Measurements from ENCODE around the gene AUTS2. TPM values are rescaled to one million over a fixed set of nuclear protein-coding genes. Genes with fewer than 3 reads are reported as not detected.

The AUTS2 gene
- total RNA-seq, 1 experiment from 2014 or later, result not detected

DNA sequence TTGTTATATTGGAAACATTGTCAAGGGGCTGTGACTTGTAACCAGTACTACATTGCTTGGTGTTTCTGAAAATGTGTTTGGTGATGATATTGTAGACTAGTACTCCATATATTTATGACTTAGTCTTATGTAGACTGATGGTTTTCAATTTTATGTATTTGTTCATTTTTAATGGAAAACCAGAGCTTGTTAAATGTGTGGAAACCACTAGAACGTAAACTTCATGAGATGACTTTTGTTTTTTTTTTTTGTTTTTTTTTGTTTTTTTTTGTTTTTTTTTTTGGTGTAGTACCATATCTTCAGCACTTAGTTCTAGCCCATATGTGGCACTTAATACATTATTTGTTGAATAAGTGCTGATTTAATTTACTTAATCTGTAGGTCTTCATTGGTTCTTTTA lies 518.6 kb downstream of the AUTS2 start:
- no peak for DNase-seq
- CTCF ChIA-PET, result no interaction called here
- Mint-ChIP-seq H3K4me1 (ENCODE audit: low read depth, unreplicated experiment) (no peaks in the 10 kb centered on the region), H3K27me3 (ENCODE audit: unreplicated experiment) (no peaks in the 10 kb centered on the region), H3K36me3 (ENCODE audit: insufficient read depth, unreplicated experiment) (no peaks in the 10 kb centered on the region), H3K4me3 (ENCODE audit: low read depth, unreplicated experiment) (no peak overlapping the region), H3K27ac (ENCODE audit: unreplicated experiment) (no peak overlapping the region), H3K9me3 (ENCODE audit: low read depth, unreplicated experiment) (peaks cover 8% of the 10 kb centered on the region)
- intact Hi-C loops (cut with micrococcal nuclease; ENCODE audit: unreplicated experiment), result no loop called here
- TF ChIP-seq, protein P1, sequence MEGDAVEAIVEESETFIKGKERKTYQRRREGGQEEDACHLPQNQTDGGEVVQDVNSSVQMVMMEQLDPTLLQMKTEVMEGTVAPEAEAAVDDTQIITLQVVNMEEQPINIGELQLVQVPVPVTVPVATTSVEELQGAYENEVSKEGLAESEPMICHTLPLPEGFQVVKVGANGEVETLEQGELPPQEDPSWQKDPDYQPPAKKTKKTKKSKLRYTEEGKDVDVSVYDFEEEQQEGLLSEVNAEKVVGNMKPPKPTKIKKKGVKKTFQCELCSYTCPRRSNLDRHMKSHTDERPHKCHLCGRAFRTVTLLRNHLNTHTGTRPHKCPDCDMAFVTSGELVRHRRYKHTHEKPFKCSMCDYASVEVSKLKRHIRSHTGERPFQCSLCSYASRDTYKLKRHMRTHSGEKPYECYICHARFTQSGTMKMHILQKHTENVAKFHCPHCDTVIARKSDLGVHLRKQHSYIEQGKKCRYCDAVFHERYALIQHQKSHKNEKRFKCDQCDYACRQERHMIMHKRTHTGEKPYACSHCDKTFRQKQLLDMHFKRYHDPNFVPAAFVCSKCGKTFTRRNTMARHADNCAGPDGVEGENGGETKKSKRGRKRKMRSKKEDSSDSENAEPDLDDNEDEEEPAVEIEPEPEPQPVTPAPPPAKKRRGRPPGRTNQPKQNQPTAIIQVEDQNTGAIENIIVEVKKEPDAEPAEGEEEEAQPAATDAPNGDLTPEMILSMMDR (IDR thresholded peaks at IDR 0.05; ENCODE audit: unreplicated experiment), result no peak
- BruUV-seq (replicated peaks), result no TSS peak

DNA sequence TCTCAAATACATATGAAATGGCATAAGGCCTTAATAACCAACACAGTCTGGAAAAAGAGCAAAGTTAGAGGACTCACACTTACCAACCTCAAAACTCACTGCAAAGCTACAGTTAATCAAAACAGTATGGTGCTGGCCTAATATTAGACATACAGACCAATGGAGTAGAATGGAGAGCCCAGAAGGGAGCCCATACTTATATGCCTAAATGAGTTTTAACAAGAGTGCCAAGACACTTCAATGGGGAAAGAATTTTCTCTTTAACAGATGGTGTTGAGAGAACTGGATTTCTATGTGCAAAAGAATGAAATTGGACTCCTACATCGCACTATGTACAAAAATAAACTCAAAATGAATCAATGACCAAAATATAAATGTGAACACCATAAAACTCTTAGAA lies 522.6 kb downstream of the AUTS2 start:
- no peak overlapping the region for H3K27ac Mint-ChIP-seq (ENCODE audit: unreplicated experiment)
- CTCF ChIA-PET, result no interaction called here
- H3K4me3 Mint-ChIP-seq (ENCODE audit: low read depth, unreplicated experiment), result no peak overlapping the region
- no peaks in the 10 kb centered on the region for H3K27me3 Mint-ChIP-seq (ENCODE audit: unreplicated experiment)
- no TSS peak for BruUV-seq (replicated peaks)
- intact Hi-C loops (cut with micrococcal nuclease; ENCODE audit: unreplicated experiment), result no loop called here
- no peaks in the 10 kb centered on the region for H3K36me3 Mint-ChIP-seq (ENCODE audit: insufficient read depth, unreplicated experiment)
- TF ChIP-seq, protein P1 (IDR thresholded peaks at IDR 0.05; ENCODE audit: unreplicated experiment), result no peak
- H3K4me1 Mint-ChIP-seq (ENCODE audit: low read depth, unreplicated experiment), result no peaks in the 10 kb centered on the region
- peaks cover 11% of the 10 kb centered on the region for H3K9me3 Mint-ChIP-seq (ENCODE audit: low read depth, unreplicated experiment)
- no peak for DNase-seq

DNA sequence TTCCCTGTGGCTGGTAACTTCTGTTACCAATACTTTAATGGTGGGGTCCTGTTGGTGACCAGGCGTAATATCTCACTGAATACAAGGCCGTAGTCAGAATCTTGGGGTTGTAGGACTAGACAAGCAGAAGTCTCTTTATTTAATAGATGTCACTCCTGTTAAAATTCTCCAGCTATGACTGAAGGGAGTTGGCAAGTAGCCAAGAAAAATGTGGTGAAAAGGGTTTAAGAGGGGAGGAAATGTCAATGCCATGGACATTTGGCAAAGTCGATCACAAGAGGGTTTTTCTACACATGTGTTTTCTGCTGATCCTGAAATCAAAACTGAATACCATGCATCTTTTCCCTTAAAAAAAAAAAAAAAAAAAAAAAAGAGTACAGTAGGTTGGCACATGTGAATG lies 533.5 kb downstream of the AUTS2 start:
- no TSS peak for BruUV-seq (replicated peaks)
- Mint-ChIP-seq H3K4me1 (ENCODE audit: low read depth, unreplicated experiment) (no peaks in the 10 kb centered on the region), H3K4me3 (ENCODE audit: low read depth, unreplicated experiment) (no peak overlapping the region), H3K27ac (ENCODE audit: unreplicated experiment) (no peak overlapping the region), H3K36me3 (ENCODE audit: insufficient read depth, unreplicated experiment) (no peaks in the 10 kb centered on the region), H3K27me3 (ENCODE audit: unreplicated experiment) (no peaks in the 10 kb centered on the region), H3K9me3 (ENCODE audit: low read depth, unreplicated experiment) (peaks cover 5% of the 10 kb centered on the region)
- intact Hi-C loops (cut with micrococcal nuclease; ENCODE audit: unreplicated experiment), result no loop called here
- CTCF ChIA-PET, result no interaction called here
- DNase-seq, result no peak
- TF ChIP-seq, protein P1 (IDR thresholded peaks at IDR 0.05; ENCODE audit: unreplicated experiment), result no peak

DNA sequence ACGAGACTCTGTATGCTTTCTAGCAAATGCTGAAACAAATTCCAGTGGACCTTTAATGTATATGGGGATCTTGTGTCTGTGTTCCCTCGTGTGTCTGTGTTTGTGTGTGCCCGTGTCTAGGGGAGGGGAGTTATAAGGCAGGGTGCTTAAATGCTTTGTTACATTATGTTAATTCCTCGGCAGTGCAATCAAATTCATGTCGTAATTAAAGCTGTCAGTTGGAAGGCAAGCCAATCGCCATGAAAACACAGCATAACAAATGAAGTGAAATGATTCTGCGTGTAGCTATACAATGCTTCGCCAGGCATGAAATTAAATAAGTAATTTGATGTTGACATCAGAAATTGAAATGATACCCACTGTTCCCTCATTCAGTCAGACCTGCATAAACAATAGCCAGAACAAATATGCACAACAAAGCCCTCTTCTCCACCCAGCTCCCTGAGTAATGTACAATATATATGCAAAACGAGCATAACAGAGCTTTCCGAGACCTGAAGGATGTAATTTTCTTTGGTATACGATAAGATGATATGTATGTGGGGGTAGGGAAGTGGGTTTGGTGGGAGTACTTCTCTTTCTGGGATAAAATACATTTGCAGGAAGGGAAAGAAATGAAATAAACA lies 534.1 kb downstream of the AUTS2 start:
- H3K36me3 Mint-ChIP-seq (ENCODE audit: insufficient read depth, unreplicated experiment), result no peaks in the 10 kb centered on the region

More for the DNA sequence above, 534.1 kb downstream of the AUTS2 start:
- Mint-ChIP-seq H3K4me1 (ENCODE audit: low read depth, unreplicated experiment) (no peaks in the 10 kb centered on the region), H3K27ac (ENCODE audit: unreplicated experiment) (no peak overlapping the region), H3K9me3 (ENCODE audit: low read depth, unreplicated experiment) (peaks cover 5% of the 10 kb centered on the region), H3K27me3 (ENCODE audit: unreplicated experiment) (no peaks in the 10 kb centered on the region), H3K4me3 (ENCODE audit: low read depth, unreplicated experiment) (no peak overlapping the region)
- TF ChIP-seq, protein P1 (IDR thresholded peaks at IDR 0.05; ENCODE audit: unreplicated experiment), result no peak
- CTCF ChIA-PET, result no interaction called here
- DNase-seq, result no peak
- intact Hi-C loops (cut with micrococcal nuclease; ENCODE audit: unreplicated experiment), result no loop called here
- no TSS peak for BruUV-seq (replicated peaks)
